HG03103 (cell line): ENCODE measurements around the gene MPZL1.

Source experiments
- ATAC-seq: cut with Tn5 transposase; IDR thresholded peaks from one replicate; pipeline ENCODE4 v1.9.1; 2021; ENCODE audit warnings: low read depth; ENCODE audit not compliant: unreplicated experiment

Gene MPZL1

GRCh38 chr1:167773516-167773915, 51.7 kb downstream of the MPZL1 start:
- ATAC-seq = no peak

- no peak for ATAC-seq
These were observed 52.9 kb downstream of the MPZL1 start for GRCh38 chr1:167774710-167775109.

- no peak for ATAC-seq
These were observed 53.4 kb downstream of the MPZL1 start for GRCh38 chr1:167775178-167775577.

- ATAC-seq = no peak
These were observed 54.4 kb downstream of the MPZL1 start for GRCh38 chr1:167776151-167776550.

DNA sequence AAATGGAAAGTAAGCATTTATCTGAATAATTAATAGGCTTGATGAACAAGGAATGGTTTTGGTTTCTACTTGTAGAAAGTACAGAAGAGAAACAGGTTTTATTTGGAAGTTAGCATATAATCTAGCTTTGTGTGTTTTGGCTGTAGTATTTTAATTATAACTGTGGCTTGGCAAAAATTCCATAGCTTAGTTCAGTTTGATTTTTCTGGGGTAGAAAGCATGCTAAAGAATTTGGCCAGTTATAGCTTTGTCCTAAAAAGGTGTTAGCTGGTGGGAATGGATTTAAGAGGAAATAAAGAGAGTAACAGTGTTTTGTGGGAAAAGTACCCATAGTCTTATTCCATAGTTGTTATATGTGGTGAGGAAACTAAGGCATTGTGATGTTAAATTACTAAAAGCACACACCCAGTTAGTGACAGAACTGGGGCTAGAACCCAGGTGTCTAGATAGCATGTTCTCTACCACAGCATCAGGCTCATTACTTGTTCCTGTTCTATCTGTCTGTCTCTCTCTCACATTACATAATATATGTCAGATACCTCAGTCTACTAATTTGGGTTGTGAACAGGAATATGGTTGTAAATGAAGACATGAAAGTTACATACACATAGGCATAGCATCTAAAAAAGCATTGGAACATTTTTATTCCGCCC, 55.0 kb downstream of the MPZL1 start:
- ATAC-seq = no peak

DNA sequence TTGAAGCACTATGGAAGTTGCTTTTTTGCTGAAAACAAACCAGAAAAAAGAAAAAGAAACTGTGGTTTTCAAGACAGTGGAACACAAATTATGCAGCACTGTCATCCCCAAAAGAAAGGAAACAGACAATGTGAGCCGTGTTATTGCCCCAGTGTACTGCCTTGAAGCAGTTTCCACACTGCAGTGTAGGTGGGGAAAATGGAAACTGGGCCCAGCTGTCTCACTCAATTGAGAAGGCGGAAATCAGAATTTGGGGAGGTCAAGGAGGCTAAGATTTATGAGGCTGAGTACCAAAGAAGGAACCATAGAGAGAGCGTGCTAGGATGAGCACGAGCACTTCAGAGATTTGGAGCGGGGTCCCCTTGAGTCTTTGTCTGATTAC, 55.5 kb downstream of the MPZL1 start:
- ATAC-seq = no peak

DNA sequence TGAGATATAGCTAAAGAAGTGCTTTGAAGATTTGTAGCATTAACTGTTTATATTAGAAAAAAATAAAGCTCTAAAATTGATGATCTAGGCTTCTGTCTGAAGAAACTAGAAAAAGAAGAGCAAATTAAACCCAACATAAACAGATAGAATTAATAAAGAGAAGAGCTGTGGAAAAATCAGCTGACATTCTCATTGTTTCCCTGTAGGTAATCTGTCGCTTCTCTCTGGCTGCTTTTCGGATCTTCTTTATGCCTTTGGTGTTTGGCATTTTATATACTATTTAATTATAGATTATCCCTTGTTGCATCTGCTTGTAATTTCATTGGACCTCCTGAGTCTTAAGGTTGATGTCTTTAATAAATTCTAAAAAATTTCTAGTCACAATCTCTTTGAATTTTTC, 59.8 kb downstream of the MPZL1 start:
- no peak for ATAC-seq

- ATAC-seq = no peak
These were observed 61.2 kb downstream of the MPZL1 start for GRCh38 chr1:167782946-167783345.

DNA sequence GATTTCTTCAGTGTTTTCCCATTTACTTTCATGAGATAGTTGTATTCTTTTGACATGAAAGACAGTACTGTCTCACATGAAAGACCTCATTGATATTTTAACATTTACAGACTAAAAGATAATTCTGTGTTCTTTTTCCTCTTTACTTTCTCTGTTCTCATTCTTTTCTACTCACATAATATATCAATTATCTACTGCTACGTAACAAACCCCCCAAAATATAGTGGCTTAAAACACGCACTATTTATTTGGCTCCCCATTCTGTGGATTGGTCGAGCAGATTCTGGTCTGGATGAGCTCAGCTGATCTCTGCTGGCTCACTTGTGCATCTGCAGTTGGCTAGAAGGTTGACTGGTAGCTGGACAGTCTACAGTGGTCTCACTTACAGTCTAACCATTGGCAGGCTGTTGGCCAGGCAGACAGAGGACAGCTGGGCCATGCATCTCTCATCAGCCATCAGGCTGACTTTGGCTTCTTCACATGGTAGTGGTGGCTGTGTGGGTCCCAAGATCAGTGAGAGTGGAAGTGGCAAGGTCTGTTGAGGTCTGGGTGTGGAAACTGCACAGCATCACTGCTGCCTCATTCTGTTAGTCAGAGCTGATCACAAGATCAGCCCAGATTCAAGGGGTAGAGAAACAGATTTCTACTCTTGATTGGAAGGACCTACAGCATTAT, 63.2 kb downstream of the MPZL1 start:
- no peak for ATAC-seq

DNA sequence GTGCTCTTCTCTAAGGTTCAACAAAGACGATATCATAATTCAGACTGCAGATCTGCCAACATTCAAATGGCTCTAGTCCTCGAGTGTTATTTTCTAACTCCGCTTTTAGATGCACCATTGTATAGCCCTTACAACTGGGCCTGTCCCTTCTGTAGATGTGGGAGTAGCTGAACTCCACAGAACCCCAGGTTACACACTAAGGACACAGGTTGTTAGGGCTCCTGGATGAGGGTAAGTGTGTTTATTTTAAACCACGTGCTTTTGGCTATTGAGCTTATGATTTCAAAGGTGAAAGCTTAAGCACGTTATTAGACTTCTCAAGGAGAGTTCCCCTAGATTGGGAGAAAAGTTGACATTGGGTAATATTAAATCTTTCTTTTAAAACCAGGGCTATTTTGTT, 64.7 kb downstream of the MPZL1 start:
- no peak for ATAC-seq

DNA sequence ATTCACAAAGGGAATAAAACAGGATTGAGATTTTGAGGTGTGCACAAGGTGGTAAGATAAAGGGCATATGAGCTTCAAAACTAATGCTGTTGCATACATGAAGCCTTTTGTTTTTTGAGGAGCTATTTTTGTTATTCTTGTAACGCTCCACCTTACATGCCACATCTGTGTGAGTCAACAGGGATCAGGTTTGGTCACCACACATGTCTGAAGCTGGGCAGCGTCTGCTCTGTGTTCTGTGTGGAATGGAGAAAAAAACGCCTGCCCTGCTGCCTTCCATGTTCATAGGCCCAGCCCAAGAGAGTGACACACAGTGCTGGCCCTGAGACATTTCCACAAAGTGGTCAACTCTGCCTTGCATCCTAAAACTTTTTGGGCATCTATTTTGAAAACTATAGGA, 67.7 kb downstream of the MPZL1 start:
- no peak for ATAC-seq

GRCh38 chr1:167790117-167790516, 68.3 kb downstream of the MPZL1 start:
- no peak for ATAC-seq

GRCh38 chr1:167791281-167792187, 69.8 kb downstream of the MPZL1 start:
- ATAC-seq = no peak

DNA sequence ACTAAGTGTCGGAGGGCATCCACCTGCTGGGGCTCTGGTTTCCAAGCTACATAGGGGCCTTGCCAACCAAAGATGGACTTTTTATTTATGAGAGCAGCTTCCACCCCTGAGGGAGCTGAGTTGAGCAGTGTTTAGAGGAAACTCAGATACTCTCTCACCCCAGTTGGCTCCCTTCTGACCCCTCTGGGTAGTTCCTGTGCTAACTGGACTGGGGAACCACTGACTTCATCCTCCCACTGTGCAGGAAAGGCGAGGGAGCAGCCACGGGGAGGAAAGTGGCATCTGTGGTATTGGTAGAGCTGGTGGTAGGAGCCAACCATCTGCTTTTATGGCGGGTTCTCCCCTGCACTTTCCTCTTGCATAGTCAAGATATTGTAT, 70.4 kb downstream of the MPZL1 start:
- no peak for ATAC-seq

- no peak for ATAC-seq
These were observed 72.3 kb downstream of the MPZL1 start for GRCh38 chr1:167794043-167794442.

DNA sequence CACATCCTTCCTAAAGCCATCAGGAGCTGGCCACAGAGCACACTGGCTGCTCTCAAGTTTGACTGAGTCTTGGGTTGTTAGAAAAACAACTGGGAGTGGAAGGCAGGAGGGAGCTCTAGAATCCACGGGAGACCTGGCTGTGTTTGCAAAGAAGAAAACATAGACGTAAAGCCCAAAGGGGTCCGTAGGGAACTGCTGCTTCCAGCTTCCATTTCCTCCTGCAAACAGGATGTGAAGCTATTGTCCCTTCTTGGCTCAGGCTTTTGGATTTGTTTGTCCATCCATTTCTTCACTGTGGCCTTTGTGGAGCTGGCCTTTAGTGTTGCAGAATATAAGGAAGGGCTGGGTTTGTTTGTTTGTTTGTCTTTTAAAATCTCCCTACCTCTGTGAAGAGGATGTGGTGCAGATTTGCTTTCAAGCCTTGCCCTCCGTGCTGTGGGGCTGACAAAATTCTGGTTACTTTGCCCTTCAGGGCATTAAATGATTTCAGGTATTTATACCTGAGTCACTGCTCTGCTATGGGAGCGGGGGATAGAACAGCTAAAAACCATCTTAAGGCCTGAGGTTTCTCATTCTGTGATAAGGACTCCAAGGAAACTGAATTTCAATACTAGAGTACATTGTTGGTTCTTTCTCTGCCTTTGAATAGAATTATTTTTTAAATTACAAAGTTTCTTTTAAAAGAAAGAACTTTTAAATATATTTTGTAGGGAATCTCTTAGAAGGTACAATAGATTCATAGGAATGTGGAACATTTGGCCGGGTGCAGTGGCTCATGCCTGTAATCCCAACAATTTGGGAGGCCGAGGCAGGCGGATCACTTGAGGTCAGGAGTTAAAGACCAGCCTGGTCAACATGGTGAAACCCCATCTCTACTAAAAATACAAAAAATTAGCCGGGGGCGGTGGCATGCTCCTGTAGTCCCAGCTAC, 74.3 kb downstream of the MPZL1 start:
- no peak for ATAC-seq

DNA sequence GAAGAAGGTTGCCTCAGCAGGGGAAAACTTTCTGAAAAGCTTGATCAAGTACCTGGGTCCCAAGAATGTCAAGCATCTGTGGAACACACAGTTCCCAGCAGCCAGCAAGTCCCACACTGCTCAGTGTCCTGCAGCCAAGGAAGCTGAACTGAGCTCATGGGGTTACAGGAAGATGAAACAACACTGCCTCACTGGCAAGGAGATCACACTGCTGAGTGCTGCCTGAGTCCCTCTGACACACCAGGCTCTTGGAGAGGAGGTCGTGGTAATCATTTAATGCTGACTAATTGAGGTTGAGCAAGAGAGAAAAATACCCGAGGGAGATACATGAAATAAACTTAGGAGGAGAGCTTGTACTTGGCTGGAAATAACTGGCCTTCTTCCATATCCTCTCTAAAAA, 75.2 kb downstream of the MPZL1 start:
- no peak for ATAC-seq

DNA sequence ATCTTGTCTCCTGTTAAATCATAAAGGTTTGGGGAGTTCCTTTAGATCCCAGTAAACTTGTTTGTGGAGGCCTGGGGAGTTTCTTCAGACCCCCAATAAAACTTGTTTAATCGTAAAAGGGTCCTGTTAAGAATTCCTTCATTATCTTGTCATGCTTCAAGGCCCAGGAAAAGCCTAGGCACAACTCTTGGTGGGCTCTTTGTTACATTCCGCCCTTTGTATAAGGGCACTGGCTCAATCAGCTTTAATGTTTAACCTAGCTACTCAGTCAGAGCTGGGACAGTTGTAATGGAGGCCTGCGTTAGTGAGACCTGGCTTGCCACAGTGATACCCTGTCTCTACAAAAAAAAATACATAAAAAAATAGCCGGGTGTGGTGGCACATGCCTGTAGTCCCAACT, 77.2 kb downstream of the MPZL1 start:
- ATAC-seq = no peak

- no peak for ATAC-seq
These were observed 78.0 kb downstream of the MPZL1 start for GRCh38 chr1:167799747-167800146.

DNA sequence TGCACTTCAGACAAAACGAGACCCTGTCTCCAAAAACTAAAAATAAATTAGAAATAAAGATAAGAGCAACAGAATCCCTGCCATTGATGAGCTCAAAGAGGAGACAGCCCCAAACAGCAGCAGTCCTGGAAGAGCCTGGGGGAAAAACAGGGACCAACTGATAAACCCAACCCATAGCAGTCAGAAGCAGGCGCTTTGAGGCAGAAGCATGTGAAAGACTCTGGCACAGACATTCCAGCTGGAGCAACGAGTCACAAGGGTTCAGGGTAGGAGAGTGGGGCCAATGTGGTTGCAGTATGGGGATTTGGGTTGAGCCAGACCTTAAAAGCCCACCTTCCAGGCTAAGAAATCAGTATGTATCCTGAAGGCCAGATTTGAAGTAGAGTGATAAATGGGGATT, 78.5 kb downstream of the MPZL1 start:
- no peak for ATAC-seq

GRCh38 chr1:167802235-167802634, 80.5 kb downstream of the MPZL1 start:
- no peak for ATAC-seq
